GM19240 (cell line): ENCODE data around the gene HSPA4.
"Not testable (repeated sequence)": the region's sequence is repeated elsewhere in the genome, so short reads cannot be mapped to it uniquely, and the experiment has no call there.

Experiments
- DNase-seq: peaks from one replicate; pipeline ENCODE4 v3.0.0; 2011; ENCODE audit warnings: low spot score; ENCODE audit not compliant: insufficient read length

Gene HSPA4

GRCh38 chr5:133050521-133050920 lies 1.3 kb upstream of the HSPA4 start:
- DNase-seq: peak; percentile 17

GRCh38 chr5:133051061-133051541 lies 712 bp upstream of the HSPA4 start:
- DNase-seq: peak; percentile 3

GRCh38 chr5:133052317-133053175 lies 733 bp downstream of the HSPA4 start:
- peak; percentile 35 for DNase-seq

- no peak for DNase-seq
Measured at GRCh38 chr5:133053448-133053847, 1.6 kb downstream of the HSPA4 start.

- no peak for DNase-seq
Measured at GRCh38 chr5:133054697-133055471, 3.1 kb downstream of the HSPA4 start.

- no peak for DNase-seq
Measured at GRCh38 chr5:133056891-133057290, 5.1 kb downstream of the HSPA4 start.

GRCh38 chr5:133059621-133060020 lies 7.8 kb downstream of the HSPA4 start:
- no peak for DNase-seq

- no peak for DNase-seq
Measured at GRCh38 chr5:133062276-133062675, 10.5 kb downstream of the HSPA4 start.

- DNase-seq: no peak
Measured at GRCh38 chr5:133063965-133064364, 12.2 kb downstream of the HSPA4 start.

GRCh38 chr5:133065471-133065870 lies 13.7 kb downstream of the HSPA4 start:
- DNase-seq: no peak

GRCh38 chr5:133066045-133066444 lies 14.2 kb downstream of the HSPA4 start:
- no peak for DNase-seq

GRCh38 chr5:133072021-133072420 lies 20.2 kb downstream of the HSPA4 start:
- no peak for DNase-seq

GRCh38 chr5:133075572-133076536 lies 24.0 kb downstream of the HSPA4 start:
- no peak for DNase-seq

GRCh38 chr5:133079048-133079447 lies 27.2 kb downstream of the HSPA4 start:
- DNase-seq: no peak

GRCh38 chr5:133081036-133081435 lies 29.2 kb downstream of the HSPA4 start:
- DNase-seq: no peak

- no peak for DNase-seq
Measured at GRCh38 chr5:133081703-133082102, 29.9 kb downstream of the HSPA4 start.

GRCh38 chr5:133082128-133082527 lies 30.3 kb downstream of the HSPA4 start:
- no peak for DNase-seq

- DNase-seq: no peak
Measured at GRCh38 chr5:133083901-133084300, 32.1 kb downstream of the HSPA4 start.

- DNase-seq: not testable (repeated sequence)
Measured at GRCh38 chr5:133085171-133085570, 33.4 kb downstream of the HSPA4 start.

- no peak for DNase-seq
Measured at GRCh38 chr5:133086366-133086875, 34.6 kb downstream of the HSPA4 start.

- no peak for DNase-seq
Measured at GRCh38 chr5:133088064-133088463, 36.3 kb downstream of the HSPA4 start.
